HCT116 (cell line): ENCODE data around the gene CACNA2D3.

Experiments used
- CEBPB ChIP-seq: IDR thresholded peaks from 2 replicates; pipeline ENCODE4 v1.6.1; 2012; ENCODE audit warnings: low read depth
- CTCF ChIP-seq, 3 experiments: fragments of 200-600 bp in 1 of 3; sonication (generic) in 1 of 3; IDR thresholded peaks in 2 of 3; conservative IDR thresholded peaks in 1 of 3; 2 replicates each; pipeline ENCODE4 v1.5.1; 2012 to 2017; ENCODE audit warnings: low read depth in 2 of 3, low read length in 2 of 3, antibody characterized with exemption in 1 of 3, borderline replicate concordance in 1 of 3, control low read depth in 1 of 3, mild to moderate bottlenecking in 1 of 3, mixed read lengths in 1 of 3, mixed run types in 1 of 3, moderate library complexity in 1 of 3; ENCODE audit not compliant: insufficient read depth in 1 of 3
- EZH2 ChIP-seq: fragments of 200-600 bp; sonication (generic); IDR thresholded peaks from 2 replicates; pipeline ENCODE4 v1.6.1; 2017; ENCODE audit warnings: antibody characterized with exemption, mixed run types
- EZH2phosphoT487 ChIP-seq: fragments of 200-600 bp; IDR thresholded peaks from 2 replicates; pipeline ENCODE4 v1.6.1; 2018; ENCODE audit warnings: antibody characterized with exemption, borderline replicate concordance
- JUND ChIP-seq: IDR thresholded peaks from 2 replicates; pipeline ENCODE4 v1.6.1; 2012
- MAX ChIP-seq: IDR thresholded peaks from 2 replicates; pipeline ENCODE4 v1.6.1; 2012
- POLR2A ChIP-seq: IDR thresholded peaks from 2 replicates; pipeline ENCODE4 v1.7.0; 2011; ENCODE audit warnings: borderline replicate concordance; ENCODE audit not compliant: insufficient read depth, insufficient read length; ENCODE audit errors: extremely low read depth
- POLR2AphosphoS5 ChIP-seq: IDR thresholded peaks from 2 replicates; pipeline ENCODE4 v1.6.1; 2011; ENCODE audit warnings: mild to moderate bottlenecking, low read depth, low read length, moderate library complexity
- RAD21 ChIP-seq: IDR thresholded peaks from 2 replicates; pipeline ENCODE4 v1.6.1; 2012; ENCODE audit warnings: low read depth, mild to moderate bottlenecking
- REST ChIP-seq: IDR thresholded peaks from 2 replicates; pipeline ENCODE4 v1.6.1; 2012; ENCODE audit warnings: low read depth
- SP1 ChIP-seq: IDR thresholded peaks from 2 replicates; pipeline ENCODE4 v1.6.1; 2012; ENCODE audit warnings: low read depth
- SRF ChIP-seq: IDR thresholded peaks from 2 replicates; pipeline ENCODE4 v1.6.1; 2012; ENCODE audit warnings: low read depth
- YY1 ChIP-seq: IDR thresholded peaks from 2 replicates; pipeline ENCODE4 v1.6.1; 2011; ENCODE audit warnings: low read length, low read depth, moderate library complexity, mild to moderate bottlenecking; ENCODE audit not compliant: insufficient replicate concordance; ENCODE audit errors: extremely low read depth
- ZNF274 ChIP-seq: fragments of 200-500 bp; sonication (Bioruptor generic); IDR thresholded peaks from 2 replicates; pipeline ENCODE4 v1.6.1; 2014; ENCODE audit warnings: mild to moderate bottlenecking, low read depth, low read length, inconsistent platforms

- TF ChIP-seq ZNF274 = no peak
- TF ChIP-seq POLR2A = no peak
- TF ChIP-seq RAD21 = no peak
- TF ChIP-seq CTCF (IDR thresholded peaks at IDR 0.05 in 2 of 3, conservative IDR thresholded peaks at IDR 0.05 in 1 of 3; ENCODE audit: borderline replicate concordance in 1 of 3, insufficient read depth in 1 of 3, low read depth in 2 of 3, low read length in 2 of 3) = no peak
- TF ChIP-seq SRF = no peak
- no peak for TF ChIP-seq SP1
- no peak for TF ChIP-seq EZH2phosphoT487
- no peak for TF ChIP-seq POLR2AphosphoS5
- no peak for TF ChIP-seq MAX
- no peak for TF ChIP-seq CEBPB
- TF ChIP-seq EZH2 = no peak
- no peak for TF ChIP-seq JUND
- TF ChIP-seq YY1 = no peak
- no peak for TF ChIP-seq REST
These were observed 766.5 kb downstream of the CACNA2D3 start for GRCh38 chr3:54888873-54889272.
